ENCODE results near the gene EPN2.

- no peak for TF ChIP-seq CTCF (IDR thresholded peaks at IDR 0.05)
- no peak for TF ChIP-seq POLR2A (IDR thresholded peaks at IDR 0.05)
- TF ChIP-seq POLR2AphosphoS5 (IDR thresholded peaks at IDR 0.05), result no peak
Observed at GRCh38 chr17:19275457-19276127, 38.4 kb downstream of the EPN2 start.
